Liver (tissue), 9 donors: ENCODE data around the gene PPP6R3. TPM values are rescaled to one million over a fixed set of nuclear protein-coding genes. Genes with fewer than 3 reads are reported as not detected.

ENCODE experiments used
- DNase-seq: peaks from one replicate; pipeline ENCODE4 v3.0.0-alpha.2; 2017; ENCODE audit warnings: low spot score
- H3K27ac ChIP-seq, 2 donors: one replicate each; pipeline ENCODE4 v1.7.0; 2013; ENCODE audit warnings: inconsistent platforms in 2 of 2, low read length in 2 of 2, control low read depth in 1 of 2, low read depth in 1 of 2, mild to moderate bottlenecking in 1 of 2
- H3K27me3 ChIP-seq, 4 donors: one replicate each; pipeline versions ENCODE4 v1.6.1 to v1.7.0; 2013; ENCODE audit warnings: low read length in 3 of 4, inconsistent platforms in 1 of 4, mild to moderate bottlenecking in 1 of 4, moderate library complexity in 1 of 4; ENCODE audit not compliant: control insufficient read depth in 4 of 4, insufficient read depth in 4 of 4
- H3K36me3 ChIP-seq, 4 donors: one replicate each; pipeline versions ENCODE4 v1.6.1 to v1.7.0; 2013; ENCODE audit warnings: low read length in 3 of 4, mild to moderate bottlenecking in 3 of 4, low read depth in 1 of 4, moderate library complexity in 1 of 4; ENCODE audit not compliant: control insufficient read depth in 4 of 4, insufficient read depth in 3 of 4
- H3K4me1 ChIP-seq, 4 donors: one replicate each; pipeline versions ENCODE4 v1.6.1 to v1.7.0; 2013; ENCODE audit warnings: low read length in 3 of 4, mild to moderate bottlenecking in 3 of 4, moderate library complexity in 1 of 4; ENCODE audit not compliant: control insufficient read depth in 4 of 4, insufficient read depth in 4 of 4
- H3K4me3 ChIP-seq, 3 donors: one replicate each; pipeline versions ENCODE4 v1.6.1 to v1.7.0; 2013; ENCODE audit warnings: low read length in 3 of 3, control low read depth in 1 of 3, low read depth in 1 of 3, mild to moderate bottlenecking in 1 of 3
- H3K9ac ChIP-seq, 2 donors: one replicate each; pipeline ENCODE4 v1.7.0; 2013; ENCODE audit warnings: low read length in 2 of 2, mild to moderate bottlenecking in 2 of 2, moderate library complexity in 2 of 2, control low read depth in 1 of 2, low read depth in 1 of 2
- H3K9me3 ChIP-seq, 4 donors: one replicate each; pipeline versions ENCODE4 v1.6.1 to v1.7.0; 2013; ENCODE audit warnings: low read length in 3 of 4; ENCODE audit not compliant: control insufficient read depth in 4 of 4
- FOXA1 ChIP-seq: IDR thresholded peaks from 2 replicates; pipeline ENCODE4 v1.6.1; 2016; ENCODE audit warnings: antibody characterized with exemption
- FOXA2 ChIP-seq: IDR thresholded peaks from 2 replicates; pipeline ENCODE4 v1.6.1; 2016; ENCODE audit warnings: antibody characterized with exemption
- GABPA ChIP-seq, 2 donors: IDR thresholded peaks in 1 of 2; conservative IDR thresholded peaks in 1 of 2; 2 replicates each; pipeline ENCODE4 v1.6.1; 2016; ENCODE audit warnings: antibody characterized with exemption in 2 of 2, mild to moderate bottlenecking in 1 of 2, moderate library complexity in 1 of 2
- HNF4A ChIP-seq, 2 donors: conservative IDR thresholded peaks; 2 replicates each; pipeline ENCODE4 v1.6.1; 2016; ENCODE audit warnings: antibody characterized with exemption in 2 of 2, mild to moderate bottlenecking in 2 of 2
- HNF4G ChIP-seq: IDR thresholded peaks from 2 replicates; pipeline ENCODE4 v1.6.1; 2016; ENCODE audit warnings: antibody characterized with exemption
- JUND ChIP-seq, 2 donors: IDR thresholded peaks; 2 replicates each; pipeline ENCODE4 v1.6.1; 2016; ENCODE audit warnings: antibody characterized with exemption in 2 of 2
- RAD21 ChIP-seq, 2 donors: IDR thresholded peaks; 2 replicates each; pipeline ENCODE4 v1.6.1; 2016; ENCODE audit warnings: antibody characterized with exemption in 2 of 2, mild to moderate bottlenecking in 2 of 2
- RXRA ChIP-seq, 2 donors: IDR thresholded peaks; 2 replicates each; pipeline ENCODE4 v1.6.1; 2017 to 2018; ENCODE audit warnings: antibody characterized with exemption in 2 of 2, mild to moderate bottlenecking in 1 of 2
- SP1 ChIP-seq: IDR thresholded peaks from 2 replicates; pipeline ENCODE4 v1.6.1; 2018; ENCODE audit warnings: antibody characterized with exemption, mild to moderate bottlenecking
- TAF1 ChIP-seq: conservative IDR thresholded peaks from 2 replicates; pipeline ENCODE4 v1.6.1; 2016; ENCODE audit warnings: antibody characterized with exemption, mild to moderate bottlenecking
- YY1 ChIP-seq: IDR thresholded peaks from 2 replicates; pipeline ENCODE4 v1.6.1; 2016; ENCODE audit warnings: antibody characterized with exemption, mild to moderate bottlenecking
- WGBS: extraction: QIAGEN DNeasy Blood & Tissue Kit; methylation state at CpG from one replicate; pipeline ENCODE4 v1.1.7; 2013; 5-methylcytosine and 5-hydroxymethylcytosine counted together
- polyA plus RNA-seq, 2 donors: library from polyadenylated mRNA; stranded (reverse) in 1 of 2; unstranded in 1 of 2; fragments of 200-250 nt in 1 of 2; fragments of >200 nt in 1 of 2; fragmentation: Nextera tagmentation in 1 of 2; extraction: Ambion mirVana in 1 of 2; gene quantifications; one replicate each; pipeline versions ENCODE4 v1.2.1 to v1.2.3, GENCODE V29; 2013 to 2015
- total RNA-seq, 2 donors: library from RNA; depleted of rRNA; stranded (reverse); fragments of >200 nt; gene quantifications; one replicate each; pipeline ENCODE4 v1.2.3, GENCODE V29; 2014
- TF ChIP-seq, protein P1 (sequence below): IDR thresholded peaks from 2 replicates; pipeline ENCODE4 v1.6.1; 2016; ENCODE audit warnings: antibody characterized with exemption, mild to moderate bottlenecking
- TF ChIP-seq, protein P2 (sequence below): IDR thresholded peaks from 2 replicates; pipeline ENCODE4 v1.6.1; 2016; ENCODE audit warnings: antibody characterized with exemption
- TF ChIP-seq, protein P3 (sequence below): fragments of 150-350 bp; IDR thresholded peaks from 2 replicates; pipeline ENCODE4 v1.5.1; 2017; ENCODE audit warnings: improper control_type of control experiment, low read depth, low read length; ENCODE audit not compliant: missing input control
- TF ChIP-seq, protein P4 (sequence below): IDR thresholded peaks from 2 replicates; pipeline ENCODE4 v1.6.1; 2016; ENCODE audit warnings: antibody characterized with exemption
- TF ChIP-seq, protein P5 (sequence below): IDR thresholded peaks from 2 replicates; pipeline ENCODE4 v1.6.1; 2016; ENCODE audit warnings: antibody characterized with exemption
- donor health status: healthy.
- donor health status: healthy.
- donor health status: healthy.
- donor health status: healthy.
- donor health status: healthy.

The PPP6R3 gene
- total and polyA plus RNA-seq, 4 donors, result 12.3 to 101 (median 58.1) TPM

DNA sequence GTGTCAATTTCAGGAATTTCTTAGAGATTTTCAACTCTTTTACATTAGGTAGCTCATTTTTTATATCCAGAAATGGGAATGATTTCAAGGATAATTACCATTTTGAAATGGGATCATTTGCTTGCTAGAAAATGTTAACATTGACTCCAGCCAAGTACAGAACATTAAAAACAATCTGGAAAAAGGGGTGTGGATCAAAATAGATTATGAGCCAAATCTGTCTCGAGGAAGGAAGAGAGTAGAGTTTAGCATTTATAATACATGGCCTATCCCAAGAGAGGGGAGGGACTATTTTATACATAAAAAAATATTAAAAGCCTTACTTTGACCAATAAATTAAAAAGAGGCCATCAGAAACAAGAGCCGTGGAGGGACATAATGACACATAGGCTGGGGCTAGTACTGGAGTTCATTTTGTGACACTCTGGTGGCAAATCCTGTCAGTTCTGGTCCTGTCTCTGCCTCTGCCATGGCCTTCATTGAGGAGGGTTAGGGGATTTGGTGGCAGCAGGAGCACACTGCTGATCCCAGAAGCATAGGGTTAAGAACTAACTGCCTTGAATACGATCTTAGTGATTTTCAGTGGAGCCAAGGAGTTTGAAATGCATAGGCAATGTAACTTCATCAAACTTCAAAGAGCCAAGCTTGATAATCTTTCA lies 20.4 kb downstream of the PPP6R3 start:
- H3K4me1 ChIP-seq, result peaks cover 5 to 30% (median 22%) of the 10 kb centered on the region in 4 donors
- no peaks in the 10 kb centered on the region for H3K27me3 ChIP-seq
- TF ChIP-seq YY1 (no peak), FOXA1 (no peak), FOXA2 (no peak), GABPA (IDR thresholded peaks at IDR 0.05 in 1 of 2, conservative IDR thresholded peaks at IDR 0.05 in 1 of 2) (no peak), SP1 (no peak), TAF1 (no peak), JUND (IDR thresholded peaks at IDR 0.05) (no peak)
- TF ChIP-seq, protein P1, sequence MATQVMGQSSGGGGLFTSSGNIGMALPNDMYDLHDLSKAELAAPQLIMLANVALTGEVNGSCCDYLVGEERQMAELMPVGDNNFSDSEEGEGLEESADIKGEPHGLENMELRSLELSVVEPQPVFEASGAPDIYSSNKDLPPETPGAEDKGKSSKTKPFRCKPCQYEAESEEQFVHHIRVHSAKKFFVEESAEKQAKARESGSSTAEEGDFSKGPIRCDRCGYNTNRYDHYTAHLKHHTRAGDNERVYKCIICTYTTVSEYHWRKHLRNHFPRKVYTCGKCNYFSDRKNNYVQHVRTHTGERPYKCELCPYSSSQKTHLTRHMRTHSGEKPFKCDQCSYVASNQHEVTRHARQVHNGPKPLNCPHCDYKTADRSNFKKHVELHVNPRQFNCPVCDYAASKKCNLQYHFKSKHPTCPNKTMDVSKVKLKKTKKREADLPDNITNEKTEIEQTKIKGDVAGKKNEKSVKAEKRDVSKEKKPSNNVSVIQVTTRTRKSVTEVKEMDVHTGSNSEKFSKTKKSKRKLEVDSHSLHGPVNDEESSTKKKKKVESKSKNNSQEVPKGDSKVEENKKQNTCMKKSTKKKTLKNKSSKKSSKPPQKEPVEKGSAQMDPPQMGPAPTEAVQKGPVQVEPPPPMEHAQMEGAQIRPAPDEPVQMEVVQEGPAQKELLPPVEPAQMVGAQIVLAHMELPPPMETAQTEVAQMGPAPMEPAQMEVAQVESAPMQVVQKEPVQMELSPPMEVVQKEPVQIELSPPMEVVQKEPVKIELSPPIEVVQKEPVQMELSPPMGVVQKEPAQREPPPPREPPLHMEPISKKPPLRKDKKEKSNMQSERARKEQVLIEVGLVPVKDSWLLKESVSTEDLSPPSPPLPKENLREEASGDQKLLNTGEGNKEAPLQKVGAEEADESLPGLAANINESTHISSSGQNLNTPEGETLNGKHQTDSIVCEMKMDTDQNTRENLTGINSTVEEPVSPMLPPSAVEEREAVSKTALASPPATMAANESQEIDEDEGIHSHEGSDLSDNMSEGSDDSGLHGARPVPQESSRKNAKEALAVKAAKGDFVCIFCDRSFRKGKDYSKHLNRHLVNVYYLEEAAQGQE, result no peak
- TF ChIP-seq, protein P2, sequence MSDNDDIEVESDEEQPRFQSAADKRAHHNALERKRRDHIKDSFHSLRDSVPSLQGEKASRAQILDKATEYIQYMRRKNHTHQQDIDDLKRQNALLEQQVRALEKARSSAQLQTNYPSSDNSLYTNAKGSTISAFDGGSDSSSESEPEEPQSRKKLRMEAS, result no peak
- TF ChIP-seq, protein P3, sequence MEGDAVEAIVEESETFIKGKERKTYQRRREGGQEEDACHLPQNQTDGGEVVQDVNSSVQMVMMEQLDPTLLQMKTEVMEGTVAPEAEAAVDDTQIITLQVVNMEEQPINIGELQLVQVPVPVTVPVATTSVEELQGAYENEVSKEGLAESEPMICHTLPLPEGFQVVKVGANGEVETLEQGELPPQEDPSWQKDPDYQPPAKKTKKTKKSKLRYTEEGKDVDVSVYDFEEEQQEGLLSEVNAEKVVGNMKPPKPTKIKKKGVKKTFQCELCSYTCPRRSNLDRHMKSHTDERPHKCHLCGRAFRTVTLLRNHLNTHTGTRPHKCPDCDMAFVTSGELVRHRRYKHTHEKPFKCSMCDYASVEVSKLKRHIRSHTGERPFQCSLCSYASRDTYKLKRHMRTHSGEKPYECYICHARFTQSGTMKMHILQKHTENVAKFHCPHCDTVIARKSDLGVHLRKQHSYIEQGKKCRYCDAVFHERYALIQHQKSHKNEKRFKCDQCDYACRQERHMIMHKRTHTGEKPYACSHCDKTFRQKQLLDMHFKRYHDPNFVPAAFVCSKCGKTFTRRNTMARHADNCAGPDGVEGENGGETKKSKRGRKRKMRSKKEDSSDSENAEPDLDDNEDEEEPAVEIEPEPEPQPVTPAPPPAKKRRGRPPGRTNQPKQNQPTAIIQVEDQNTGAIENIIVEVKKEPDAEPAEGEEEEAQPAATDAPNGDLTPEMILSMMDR, result no peak
- TF ChIP-seq, protein P4, sequence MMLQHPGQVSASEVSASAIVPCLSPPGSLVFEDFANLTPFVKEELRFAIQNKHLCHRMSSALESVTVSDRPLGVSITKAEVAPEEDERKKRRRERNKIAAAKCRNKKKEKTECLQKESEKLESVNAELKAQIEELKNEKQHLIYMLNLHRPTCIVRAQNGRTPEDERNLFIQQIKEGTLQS, result no peak
- DNase-seq, result no peak
- H3K4me3 ChIP-seq, result no peak overlapping the region
- peaks cover 0 to 2% (median 0%) of the 10 kb centered on the region in 4 donors for H3K36me3 ChIP-seq
- no peak overlapping the region for H3K9ac ChIP-seq
- WGBS, result 50% methylated on average over 3 of the region's 3 CpGs
- H3K9me3 ChIP-seq, result no peaks in the 10 kb centered on the region
- H3K27ac ChIP-seq, result no peak overlapping the region

DNA sequence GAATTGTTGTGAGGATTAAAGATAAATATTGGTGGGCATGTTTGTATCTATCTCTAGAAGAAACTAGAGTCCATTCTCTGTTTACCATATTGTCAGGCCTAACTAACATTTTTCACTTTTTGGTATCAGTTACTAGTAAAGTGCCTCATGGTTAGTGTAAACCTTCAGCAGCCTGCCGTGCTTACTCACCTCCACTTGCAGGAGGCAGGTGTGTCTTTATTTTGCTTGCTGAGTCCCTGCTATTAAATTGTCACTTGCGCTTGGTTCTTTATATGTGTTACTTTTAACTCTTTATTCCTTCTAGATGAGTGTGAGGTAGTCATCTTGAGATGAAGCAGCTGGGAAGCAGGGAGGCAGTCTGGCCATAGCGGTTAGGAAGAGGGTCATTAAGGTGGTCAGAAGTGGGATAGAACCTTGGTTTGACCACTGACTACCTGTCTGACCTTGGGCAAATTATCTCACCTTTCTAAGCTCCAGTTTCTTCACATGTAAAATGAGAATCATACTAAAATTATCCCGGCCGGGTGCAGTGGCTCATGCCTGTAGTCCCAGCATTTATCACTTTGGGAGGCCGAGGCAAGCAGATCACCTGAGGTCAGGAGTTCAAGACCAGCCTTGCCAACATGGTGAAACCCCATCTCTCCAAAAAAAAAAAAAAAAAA lies 21.2 kb downstream of the PPP6R3 start:
- H3K27me3 ChIP-seq, result no peaks in the 10 kb centered on the region
- TF ChIP-seq SP1 (no peak), JUND (IDR thresholded peaks at IDR 0.05) (no peak), HNF4A (conservative IDR thresholded peaks at IDR 0.05) (no peak), TAF1 (no peak), RAD21 (IDR thresholded peaks at IDR 0.05) (no peak), HNF4G (no peak), RXRA (IDR thresholded peaks at IDR 0.05) (no peak)
- TF ChIP-seq, protein P1, result no peak
- TF ChIP-seq, protein P2, result no peak
- TF ChIP-seq, protein P5, sequence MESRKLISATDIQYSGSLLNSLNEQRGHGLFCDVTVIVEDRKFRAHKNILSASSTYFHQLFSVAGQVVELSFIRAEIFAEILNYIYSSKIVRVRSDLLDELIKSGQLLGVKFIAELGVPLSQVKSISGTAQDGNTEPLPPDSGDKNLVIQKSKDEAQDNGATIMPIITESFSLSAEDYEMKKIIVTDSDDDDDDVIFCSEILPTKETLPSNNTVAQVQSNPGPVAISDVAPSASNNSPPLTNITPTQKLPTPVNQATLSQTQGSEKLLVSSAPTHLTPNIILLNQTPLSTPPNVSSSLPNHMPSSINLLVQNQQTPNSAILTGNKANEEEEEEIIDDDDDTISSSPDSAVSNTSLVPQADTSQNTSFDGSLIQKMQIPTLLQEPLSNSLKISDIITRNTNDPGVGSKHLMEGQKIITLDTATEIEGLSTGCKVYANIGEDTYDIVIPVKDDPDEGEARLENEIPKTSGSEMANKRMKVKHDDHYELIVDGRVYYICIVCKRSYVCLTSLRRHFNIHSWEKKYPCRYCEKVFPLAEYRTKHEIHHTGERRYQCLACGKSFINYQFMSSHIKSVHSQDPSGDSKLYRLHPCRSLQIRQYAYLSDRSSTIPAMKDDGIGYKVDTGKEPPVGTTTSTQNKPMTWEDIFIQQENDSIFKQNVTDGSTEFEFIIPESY, result no peak
- TF ChIP-seq, protein P4, result no peak
- peaks cover 5 to 30% (median 22%) of the 10 kb centered on the region in 4 donors for H3K4me1 ChIP-seq
- no peak overlapping the region for H3K27ac ChIP-seq
- WGBS, result 83% methylated on average over 6 of the region's 6 CpGs
- H3K4me3 ChIP-seq, result no peak overlapping the region
- H3K9ac ChIP-seq, result no peak overlapping the region
- no peak for DNase-seq
- H3K36me3 ChIP-seq, result peaks cover 0 to 2% (median 0%) of the 10 kb centered on the region in 4 donors
- no peaks in the 10 kb centered on the region for H3K9me3 ChIP-seq
